HG03558 (cell line): ENCODE measurements around the gene ZNF831.

Experiments
- ATAC-seq: cut with Tn5 transposase; IDR thresholded peaks from one replicate; pipeline ENCODE4 v1.9.1; 2021; ENCODE audit warnings: moderate number of reproducible peaks; ENCODE audit not compliant: unreplicated experiment; ENCODE audit errors: extremely low read depth

The ZNF831 gene

DNA sequence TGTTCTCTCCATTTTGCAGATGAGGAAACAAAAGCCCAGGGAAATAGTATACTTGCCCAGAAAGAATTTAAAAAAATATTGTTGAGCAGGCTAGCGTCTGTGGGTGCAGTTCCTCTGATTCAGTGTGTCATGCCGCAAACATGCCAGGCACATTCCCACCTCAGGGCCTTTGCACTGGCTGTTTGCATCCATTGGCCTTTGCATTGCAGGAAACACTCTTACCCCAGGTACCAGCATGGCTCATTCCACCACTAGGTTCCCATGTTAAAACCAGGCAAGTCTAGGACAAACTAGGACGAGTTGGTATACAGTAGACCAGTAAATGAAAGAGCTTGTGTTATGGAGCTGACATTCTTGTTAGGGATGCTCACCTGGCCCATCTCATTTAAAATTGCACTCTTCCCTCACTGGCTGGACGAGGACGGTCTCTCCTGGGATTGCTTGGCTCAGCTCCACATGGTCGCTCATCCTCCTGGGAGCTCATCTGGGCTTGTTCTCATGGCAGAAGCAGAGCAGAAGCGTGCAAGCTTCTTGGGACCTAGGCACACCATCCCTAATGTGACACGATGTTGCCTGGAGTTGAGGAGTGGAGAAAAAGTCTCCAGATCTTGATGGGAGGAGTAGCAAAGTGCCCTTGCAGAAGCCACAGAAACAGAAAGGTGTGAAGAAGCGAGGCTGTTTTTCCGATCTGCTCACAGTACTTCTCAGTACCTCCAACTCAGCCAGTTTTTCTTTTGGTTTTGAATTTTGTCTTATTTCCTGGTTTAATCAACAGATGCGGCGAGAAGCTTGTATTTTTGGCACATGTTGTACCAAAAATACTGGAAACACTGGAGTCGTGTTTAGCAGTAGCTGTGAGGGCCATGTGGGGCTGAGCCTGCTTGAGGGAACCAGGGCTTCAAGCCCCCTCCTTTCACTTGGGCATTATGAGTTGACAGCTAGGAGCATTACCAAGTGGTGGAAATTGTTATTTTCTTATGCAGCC is 13.9 kb downstream of the ZNF831 start:
- no peak for ATAC-seq

GRCh38 chr20:59178983-59179595 is 15.5 kb downstream of the ZNF831 start:
- ATAC-seq, result no peak

DNA sequence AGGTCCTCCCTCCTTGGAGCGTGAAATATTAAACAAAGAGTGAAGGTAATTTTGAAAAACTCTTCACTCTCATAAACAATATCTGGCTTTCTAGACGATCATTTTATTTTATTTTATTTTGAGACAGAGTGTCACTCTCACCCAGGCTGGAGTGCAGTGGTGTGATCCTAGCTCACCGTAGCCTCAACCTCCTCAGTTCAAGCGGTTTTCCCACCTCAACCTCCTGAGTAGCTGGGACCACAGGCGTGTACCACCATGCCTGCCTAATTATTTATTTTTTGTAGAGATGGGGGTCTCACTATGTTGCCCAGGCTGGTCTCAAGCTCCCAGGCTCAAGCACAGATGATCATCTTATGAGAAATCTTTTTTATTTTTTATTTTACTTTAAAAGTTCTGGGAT is 16.4 kb downstream of the ZNF831 start:
- ATAC-seq, result no peak

DNA sequence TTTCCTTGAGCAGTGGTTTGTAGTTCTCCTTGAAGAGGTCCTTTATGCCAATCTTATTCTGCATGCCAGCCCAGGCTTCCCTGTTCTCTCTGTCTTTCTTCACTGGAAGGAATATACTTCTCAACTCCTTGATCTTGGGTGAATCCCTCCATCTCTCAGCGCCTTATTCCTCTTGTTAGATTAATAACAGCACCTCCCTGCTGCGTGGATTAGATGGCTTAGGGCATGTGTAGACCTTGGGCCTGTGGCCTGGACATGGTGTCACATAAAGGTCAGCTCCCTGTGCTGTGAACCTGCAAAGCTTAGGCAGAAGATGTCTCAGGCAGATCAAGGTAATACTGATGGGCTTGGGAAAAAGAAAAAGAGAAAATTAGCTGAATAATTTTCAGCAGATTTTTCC is 18.3 kb downstream of the ZNF831 start:
- no peak for ATAC-seq

- no peak for ATAC-seq
These were observed 18.9 kb downstream of the ZNF831 start for GRCh38 chr20:59182401-59183044.

GRCh38 chr20:59183751-59184150 is 20.1 kb downstream of the ZNF831 start:
- no peak for ATAC-seq

DNA sequence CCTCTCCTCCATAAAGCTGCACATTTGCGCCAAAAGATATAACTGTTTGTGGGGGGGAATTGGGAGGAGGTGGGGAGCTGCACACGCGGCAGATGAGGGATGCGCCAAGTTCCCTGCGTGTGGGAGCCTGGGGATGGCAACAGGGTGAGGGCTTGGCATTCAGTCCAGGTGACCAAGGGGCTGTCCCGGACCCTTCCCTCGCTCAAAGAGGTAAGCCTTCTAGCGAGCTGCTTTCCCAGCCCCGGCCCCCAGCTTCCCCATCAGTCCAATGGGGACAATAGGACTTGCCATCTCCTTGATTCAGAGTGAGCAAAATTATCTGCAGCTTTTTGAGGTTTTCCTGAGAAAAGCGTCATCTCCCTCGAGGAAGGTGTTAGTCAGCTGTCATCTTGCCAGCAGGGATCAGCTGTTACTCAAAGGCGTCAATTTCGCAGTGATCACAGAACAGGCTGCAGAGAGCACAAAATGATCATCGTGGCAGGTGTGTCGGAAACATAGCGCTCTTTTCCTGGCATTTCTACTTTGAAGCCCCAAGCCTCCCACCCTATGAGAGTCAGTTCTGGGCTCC is 21.3 kb downstream of the ZNF831 start:
- ATAC-seq, result no peak

- ATAC-seq, result no peak
These were observed 22.2 kb downstream of the ZNF831 start for GRCh38 chr20:59185809-59186208.

DNA sequence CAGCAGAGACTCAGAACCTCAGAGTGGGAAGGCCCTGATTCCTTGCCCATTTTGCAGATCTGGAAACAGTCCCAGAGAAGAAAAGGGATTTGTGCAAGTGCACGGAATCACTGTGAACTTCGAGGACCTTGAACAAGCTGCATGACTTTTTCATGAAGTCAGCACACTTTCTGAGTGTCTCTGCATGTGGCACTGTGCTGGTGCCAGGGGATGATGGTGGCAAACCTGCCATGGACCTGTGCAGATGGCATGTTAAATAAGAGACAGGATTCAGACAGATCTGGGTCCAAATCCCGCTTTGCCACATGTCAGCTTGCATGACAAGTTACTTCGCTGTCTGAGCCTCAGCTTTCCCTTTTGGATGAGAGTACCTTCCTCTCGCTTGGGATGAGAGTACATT is 26.8 kb downstream of the ZNF831 start:
- ATAC-seq, result no peak

DNA sequence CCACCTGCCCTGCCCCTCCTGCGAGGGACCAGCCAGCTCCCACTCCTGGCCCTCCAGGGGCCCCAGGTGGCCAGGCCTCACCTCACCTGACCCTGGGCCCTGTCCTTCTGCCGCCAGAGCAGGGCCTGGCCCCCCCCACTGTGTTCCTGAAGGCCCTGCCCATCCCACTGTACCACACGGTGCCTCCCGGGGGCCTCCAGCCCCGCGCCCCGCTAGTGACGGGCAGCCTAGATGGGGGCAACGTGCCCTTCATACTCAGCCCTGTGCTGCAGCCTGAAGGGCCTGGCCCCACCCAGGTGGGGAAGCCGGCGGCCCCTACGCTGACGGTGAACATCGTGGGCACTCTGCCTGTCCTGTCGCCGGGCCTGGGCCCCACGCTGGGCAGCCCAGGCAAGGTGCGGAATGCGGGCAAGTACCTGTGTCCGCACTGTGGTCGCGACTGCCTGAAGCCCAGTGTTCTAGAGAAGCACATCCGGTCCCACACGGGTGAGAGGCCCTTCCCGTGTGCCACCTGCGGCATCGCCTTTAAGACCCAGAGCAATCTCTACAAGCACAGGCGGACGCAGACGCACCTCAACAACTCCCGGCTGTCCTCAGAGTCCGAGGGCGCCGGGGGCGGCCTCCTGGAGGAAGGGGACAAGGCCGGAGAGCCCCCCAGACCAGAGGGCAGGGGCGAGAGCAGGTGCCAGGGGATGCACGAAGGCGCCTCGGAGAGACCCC is 27.6 kb downstream of the ZNF831 start:
- no peak for ATAC-seq

GRCh38 chr20:59191756-59192532 is 28.3 kb downstream of the ZNF831 start:
- no peak for ATAC-seq

DNA sequence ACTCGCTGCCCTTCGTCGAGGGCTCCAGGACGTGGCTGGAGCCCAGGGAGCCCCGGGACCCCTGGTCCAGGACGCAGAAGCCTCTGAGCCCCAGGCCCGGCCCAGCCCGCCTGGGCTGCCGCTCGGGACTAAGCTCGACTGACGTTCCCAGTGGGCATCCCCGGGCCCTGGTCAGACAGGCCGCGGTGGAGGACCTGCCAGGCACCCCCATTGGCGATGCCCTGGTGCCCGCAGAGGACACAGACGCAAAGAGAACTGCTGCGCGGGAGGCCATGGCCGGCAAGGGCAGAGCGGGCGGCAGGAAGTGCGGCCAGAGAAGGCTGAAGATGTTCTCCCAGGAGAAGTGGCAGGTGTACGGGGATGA is 28.9 kb downstream of the ZNF831 start:
- ATAC-seq, result no peak

DNA sequence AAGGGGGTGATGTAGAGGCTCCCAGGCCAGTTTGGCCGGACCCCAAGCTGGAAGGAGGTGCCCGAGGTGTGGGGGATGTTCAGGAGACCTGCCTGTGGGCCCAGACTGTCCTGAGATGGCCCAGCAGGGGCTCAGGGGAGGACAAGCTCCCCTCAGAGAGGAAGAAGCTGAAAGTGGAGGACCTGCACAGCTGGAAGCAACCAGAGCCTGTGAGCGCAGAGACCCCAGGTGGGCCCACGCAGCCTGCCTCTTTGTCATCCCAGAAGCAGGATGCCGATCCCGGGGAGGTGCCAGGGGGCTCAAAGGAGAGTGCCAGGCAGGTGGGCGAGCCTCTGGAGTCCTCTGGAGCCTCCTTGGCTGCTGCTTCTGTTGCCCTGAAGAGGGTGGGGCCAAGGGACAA is 29.7 kb downstream of the ZNF831 start:
- ATAC-seq, result no peak

GRCh38 chr20:59194023-59194935 is 30.7 kb downstream of the ZNF831 start:
- ATAC-seq, result no peak

DNA sequence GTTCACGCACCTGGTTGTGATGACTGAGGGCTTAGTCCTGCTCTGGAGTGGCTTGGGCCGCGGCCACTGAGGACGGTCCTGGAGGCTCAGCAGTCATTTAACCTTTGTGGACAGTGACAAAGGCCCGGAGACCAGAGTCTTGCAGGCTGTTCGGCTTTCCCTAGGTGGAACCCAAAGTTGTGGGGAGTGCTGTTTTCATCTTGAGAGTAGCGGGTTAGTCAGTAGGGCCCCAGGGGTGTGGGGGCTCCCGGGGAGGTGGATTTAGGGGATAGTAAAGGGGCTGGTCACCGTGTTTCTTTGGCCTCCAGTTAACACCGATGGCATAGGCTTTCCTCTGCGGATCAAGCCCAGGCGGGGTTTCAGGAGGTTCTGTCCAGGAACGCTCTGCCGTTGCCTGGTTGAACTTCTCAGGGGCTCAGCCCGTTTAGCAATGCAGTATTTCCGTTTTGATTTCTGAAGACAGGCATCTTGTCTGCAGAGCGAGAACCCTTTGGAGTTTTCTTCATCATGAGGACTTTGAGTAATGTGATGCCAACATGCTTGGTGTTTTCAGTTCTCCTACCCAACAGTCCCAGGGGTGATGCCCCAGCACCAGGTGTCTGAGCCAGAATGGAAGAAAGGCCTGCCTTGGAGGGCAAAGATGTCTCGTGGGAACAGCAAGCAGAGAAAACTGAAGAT is 31.8 kb downstream of the ZNF831 start:
- ATAC-seq, result no peak

- ATAC-seq, result no peak
These were observed 40.7 kb downstream of the ZNF831 start for GRCh38 chr20:59204165-59204894.

DNA sequence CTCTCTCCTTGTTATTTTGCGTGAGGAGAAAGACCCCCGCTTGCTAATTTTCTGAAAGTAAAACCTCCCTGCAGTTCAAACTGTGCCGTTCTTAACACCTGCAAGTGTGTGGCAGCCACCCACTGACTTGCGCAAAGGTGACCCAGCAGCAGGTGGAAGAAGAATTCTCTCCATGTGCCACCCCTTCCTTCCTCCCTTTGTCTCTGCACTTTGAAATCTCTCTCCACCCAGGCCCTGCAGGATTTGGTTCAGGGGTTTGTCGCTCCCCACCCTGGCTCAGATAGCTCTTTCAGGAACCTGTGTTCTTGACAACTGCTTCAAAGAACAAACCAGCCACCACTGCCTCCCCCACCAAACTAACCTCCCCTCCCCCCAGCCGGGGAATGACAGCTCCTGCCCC is 41.4 kb downstream of the ZNF831 start:
- no peak for ATAC-seq
